Kidney (tissue), 14 donors: ENCODE results near the gene DEAF1. TPM values are rescaled to one million over a fixed set of nuclear protein-coding genes. Genes with fewer than 3 reads are reported as not detected.
A peak's percentile ranks its signal among the peaks of the same experiment; 100 is the strongest.

Experiments used
- DNase-seq, 5 donors: peaks; one replicate each; pipeline ENCODE4 v3.0.0-alpha.2; 2013 to 2020
- FAIRE-seq: peaks from 2 replicates; lab custom pipeline; 2012; peaks lifted over from hg19 to GRCh38; lab: Jason Lieb, UNC
- H3K27ac ChIP-seq, 2 donors: one replicate each; pipeline ENCODE4 v1.7.0; 2013; ENCODE audit warnings: low read depth in 2 of 2, low read length in 2 of 2, inconsistent platforms in 1 of 2
- H3K27me3 ChIP-seq: one replicate; pipeline ENCODE4 v1.7.1; 2013; ENCODE audit warnings: low read length, inconsistent platforms; ENCODE audit not compliant: control insufficient read depth, insufficient read depth
- H3K36me3 ChIP-seq, 3 donors: one replicate each; pipeline versions ENCODE4 v1.7.0 to v1.7.1; 2013; ENCODE audit warnings: low read length in 3 of 3, control low read depth in 1 of 3, inconsistent platforms in 1 of 3; ENCODE audit not compliant: insufficient read depth in 3 of 3, control insufficient read depth in 2 of 3
- H3K4me1 ChIP-seq, 3 donors: one replicate each; pipeline versions ENCODE4 v1.7.0 to v1.7.1; 2013; ENCODE audit warnings: low read length in 3 of 3, inconsistent platforms in 1 of 3, low read depth in 1 of 3; ENCODE audit not compliant: control insufficient read depth in 2 of 3, insufficient read depth in 2 of 3
- H3K4me3 ChIP-seq, 3 donors: one replicate each; pipeline versions ENCODE4 v1.7.0 to v1.8.1; 2013; ENCODE audit warnings: low read length in 3 of 3, control low read depth in 1 of 3, inconsistent platforms in 1 of 3
- H3K9ac ChIP-seq, 3 donors: one replicate each; pipeline versions ENCODE4 v1.7.0 to v1.7.1; 2013; ENCODE audit warnings: low read length in 3 of 3, control low read depth in 1 of 3, inconsistent platforms in 1 of 3
- H3K9me3 ChIP-seq, 3 donors: one replicate each; pipeline versions ENCODE4 v1.7.0 to v1.7.1; 2013; ENCODE audit warnings: low read length in 3 of 3, control low read depth in 1 of 3, inconsistent platforms in 1 of 3; ENCODE audit not compliant: control insufficient read depth in 2 of 3, insufficient read depth in 1 of 3
- CTCF ChIP-seq: IDR thresholded peaks from 3 replicates; pipeline ENCODE4 v1.5.1; 2012; ENCODE audit warnings: mild to moderate bottlenecking, moderate library complexity, borderline replicate concordance; ENCODE audit not compliant: insufficient read depth; ENCODE audit errors: extremely low read depth
- intact Hi-C: fragments of 100-400 bp; cut with DNase I; formaldehyde crosslinking; loops from one replicate; pipeline ENCODE4 v1.11.1; 2022
- polyA plus RNA-seq: library from polyadenylated mRNA; stranded (reverse); fragments of 350-450 nt; fragmentation: Illumina TruSeq; extraction: RNeasy Lipid Tissue Mini Kit (QIAGEN cat#74804); gene quantifications from one replicate; pipeline ENCODE4 v1.2.3, GENCODE V29; 2014; ENCODE audit warnings: low read depth, low replicate concordance; ENCODE audit not compliant: insufficient read depth
- total RNA-seq: library from RNA; stranded (reverse); fragmentation: NEBNext Ultra II Directional; extraction: Animal tissue kit (Norgen Biotek cat#: 25700); gene quantifications from one replicate; pipeline ENCODE4 v1.2.1, GENCODE V29; 2021
- donor health status: control.
- donor health status: control.
- donor health status: control.
- donor health status: control.
- donor health status: control.
- donor health status: DM: yes; HTN: yes; CAD: no.
- donor health status: Normal renal cell carcinoma (clear cell type).

The DEAF1 gene
- total and polyA plus RNA-seq, 2 donors from 2014 or later: 30.2 to 54.5 TPM

DNA sequence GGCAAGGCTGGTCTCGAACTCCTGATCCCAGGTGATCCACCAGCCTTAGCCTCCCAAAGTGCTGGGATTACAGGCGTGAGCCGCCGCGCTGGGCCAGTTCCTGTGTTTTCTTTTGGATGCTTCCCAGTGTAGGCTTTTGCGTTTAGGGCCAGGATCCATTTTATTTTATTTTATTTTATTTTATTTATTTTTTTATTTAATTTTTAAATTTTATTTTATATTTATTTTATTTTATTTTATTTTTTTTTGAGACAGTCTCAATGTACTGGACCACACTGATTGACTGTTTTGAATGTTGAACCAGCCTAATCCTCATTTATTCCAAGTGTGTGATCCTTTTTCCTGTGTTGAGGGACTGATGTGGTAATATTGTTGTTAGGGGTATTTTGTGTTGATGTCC lies 19.4 kb upstream of the DEAF1 start:
- Histone ChIP-seq H3K9me3 (no peaks in the 10 kb centered on the region), H3K27me3 (no peaks in the 10 kb centered on the region), H3K36me3 (peaks cover 0 to 4% (median 0%) of the 10 kb centered on the region in 3 donors), H3K4me1 (peaks cover 0 to 23% (median 12%) of the 10 kb centered on the region in 3 donors), H3K4me3 (no peak overlapping the region), H3K27ac (no peak overlapping the region), H3K9ac (no peak overlapping the region)
- no peak for TF ChIP-seq CTCF
- no peak for FAIRE-seq
- DNase-seq: no peak
- intact Hi-C loops: no loop called here

DNA sequence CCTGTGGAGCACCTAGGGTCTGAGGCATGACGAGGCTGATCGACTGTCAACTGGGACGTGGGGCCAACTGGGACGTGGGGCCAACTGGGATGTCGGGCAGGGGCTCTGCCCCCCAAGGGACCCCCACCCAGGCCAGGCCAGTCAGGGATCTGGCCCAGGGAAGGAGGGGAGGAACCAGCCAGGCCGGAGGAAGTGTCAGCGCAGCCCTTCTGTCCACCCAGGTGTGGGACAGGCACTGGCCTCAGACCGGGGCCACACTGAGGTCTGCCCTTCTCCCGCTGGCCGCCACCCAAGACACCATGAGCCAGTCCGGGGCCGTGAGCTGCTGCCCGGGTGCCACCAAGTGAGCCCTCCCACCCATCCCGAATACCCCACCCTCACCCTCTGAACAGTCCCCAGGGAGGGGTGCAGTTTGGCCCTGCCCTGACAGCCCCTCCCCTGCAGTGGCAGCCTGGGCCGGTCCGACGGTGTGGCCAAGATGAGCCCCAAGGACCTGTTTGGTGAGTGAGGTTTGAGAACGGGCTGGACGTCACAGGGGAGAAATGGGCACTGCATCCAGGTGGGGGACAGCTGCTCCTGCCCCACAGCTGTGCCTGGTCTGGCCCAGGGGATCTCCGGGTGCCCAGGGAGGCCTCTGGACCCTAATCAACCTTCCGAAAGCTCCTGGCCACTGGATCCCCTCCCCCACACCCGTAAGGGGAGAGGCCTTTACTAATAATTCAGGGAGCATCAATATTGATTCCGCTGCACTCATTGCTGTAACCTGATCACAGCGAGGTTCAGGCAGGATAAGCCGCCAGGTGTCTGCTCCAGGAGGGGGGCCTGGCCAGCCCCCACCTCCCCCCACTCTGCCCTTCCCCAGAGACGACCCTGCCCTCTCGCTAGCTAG lies 14.3 kb upstream of the DEAF1 start:
- peak overlapping the region in 1 of 3 donors; percentile 25 for H3K4me3 ChIP-seq
- no peak for TF ChIP-seq CTCF
- no peaks in the 10 kb centered on the region for H3K36me3 ChIP-seq
- H3K27ac ChIP-seq: peak overlapping the region; percentile 72 to 74
- H3K27me3 ChIP-seq: no peaks in the 10 kb centered on the region
- DNase-seq: no peak
- H3K9me3 ChIP-seq: no peaks in the 10 kb centered on the region
- H3K9ac ChIP-seq: peak overlapping the region in 1 of 3 donors; percentile 26
- intact Hi-C loops: no loop called here
- H3K4me1 ChIP-seq: peaks cover 0 to 51% (median 21%) of the 10 kb centered on the region in 3 donors
- no peak for FAIRE-seq

GRCh38 chr11:708511-708910 lies 13.5 kb upstream of the DEAF1 start:
- Histone ChIP-seq H3K27ac (peak overlapping the region; percentile 90 to 92), H3K4me1 (peaks cover 0 to 57% (median 21%) of the 10 kb centered on the region in 3 donors), H3K4me3 (peak overlapping the region in 1 of 3 donors; percentile 74), H3K27me3 (no peaks in the 10 kb centered on the region), H3K36me3 (no peaks in the 10 kb centered on the region), H3K9me3 (no peaks in the 10 kb centered on the region), H3K9ac (peak overlapping the region in 2 of 3 donors; percentile 40 to 48)
- DNase-seq: no peak
- intact Hi-C loops: no loop called here
- no peak for FAIRE-seq
- no peak for TF ChIP-seq CTCF
